ENCODE measurements around the gene C1orf35.

C1orf35 gene

DNA sequence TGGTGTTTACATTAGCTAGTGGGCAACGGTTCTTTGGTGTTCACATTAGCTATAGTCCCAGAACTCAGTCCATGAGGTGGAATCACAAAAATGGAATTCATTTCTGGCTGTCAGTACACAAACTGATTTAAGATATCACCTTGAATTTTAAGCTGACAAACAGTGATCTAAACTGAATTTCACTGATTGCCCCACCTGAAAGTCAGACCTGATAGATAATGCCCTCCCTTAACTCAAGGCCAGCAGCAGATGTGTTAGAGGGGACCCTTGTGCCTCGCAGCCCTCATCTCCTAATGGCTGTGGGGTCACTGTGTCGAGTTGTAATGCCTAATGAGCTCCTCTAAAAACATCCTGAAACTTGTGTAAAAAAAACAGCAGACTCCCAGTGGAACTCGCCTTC lies 12.0 kb downstream of the C1orf35 start:
- TF ChIP-seq, protein P1, sequence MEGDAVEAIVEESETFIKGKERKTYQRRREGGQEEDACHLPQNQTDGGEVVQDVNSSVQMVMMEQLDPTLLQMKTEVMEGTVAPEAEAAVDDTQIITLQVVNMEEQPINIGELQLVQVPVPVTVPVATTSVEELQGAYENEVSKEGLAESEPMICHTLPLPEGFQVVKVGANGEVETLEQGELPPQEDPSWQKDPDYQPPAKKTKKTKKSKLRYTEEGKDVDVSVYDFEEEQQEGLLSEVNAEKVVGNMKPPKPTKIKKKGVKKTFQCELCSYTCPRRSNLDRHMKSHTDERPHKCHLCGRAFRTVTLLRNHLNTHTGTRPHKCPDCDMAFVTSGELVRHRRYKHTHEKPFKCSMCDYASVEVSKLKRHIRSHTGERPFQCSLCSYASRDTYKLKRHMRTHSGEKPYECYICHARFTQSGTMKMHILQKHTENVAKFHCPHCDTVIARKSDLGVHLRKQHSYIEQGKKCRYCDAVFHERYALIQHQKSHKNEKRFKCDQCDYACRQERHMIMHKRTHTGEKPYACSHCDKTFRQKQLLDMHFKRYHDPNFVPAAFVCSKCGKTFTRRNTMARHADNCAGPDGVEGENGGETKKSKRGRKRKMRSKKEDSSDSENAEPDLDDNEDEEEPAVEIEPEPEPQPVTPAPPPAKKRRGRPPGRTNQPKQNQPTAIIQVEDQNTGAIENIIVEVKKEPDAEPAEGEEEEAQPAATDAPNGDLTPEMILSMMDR (conservative IDR thresholded peaks at IDR 0.05) = no peak
- no peak overlapping the region for H3K27ac ChIP-seq

- TF ChIP-seq, protein P1 (conservative IDR thresholded peaks at IDR 0.05) = no peak
- H3K27ac ChIP-seq = no peak overlapping the region
Measured at GRCh38 chr1:228090613-228091081, 12.5 kb downstream of the C1orf35 start.

- TF ChIP-seq, protein P1 (conservative IDR thresholded peaks at IDR 0.05) = no peak
- no peak overlapping the region for H3K27ac ChIP-seq
Measured at GRCh38 chr1:228089519-228090380, 13.4 kb downstream of the C1orf35 start.

DNA sequence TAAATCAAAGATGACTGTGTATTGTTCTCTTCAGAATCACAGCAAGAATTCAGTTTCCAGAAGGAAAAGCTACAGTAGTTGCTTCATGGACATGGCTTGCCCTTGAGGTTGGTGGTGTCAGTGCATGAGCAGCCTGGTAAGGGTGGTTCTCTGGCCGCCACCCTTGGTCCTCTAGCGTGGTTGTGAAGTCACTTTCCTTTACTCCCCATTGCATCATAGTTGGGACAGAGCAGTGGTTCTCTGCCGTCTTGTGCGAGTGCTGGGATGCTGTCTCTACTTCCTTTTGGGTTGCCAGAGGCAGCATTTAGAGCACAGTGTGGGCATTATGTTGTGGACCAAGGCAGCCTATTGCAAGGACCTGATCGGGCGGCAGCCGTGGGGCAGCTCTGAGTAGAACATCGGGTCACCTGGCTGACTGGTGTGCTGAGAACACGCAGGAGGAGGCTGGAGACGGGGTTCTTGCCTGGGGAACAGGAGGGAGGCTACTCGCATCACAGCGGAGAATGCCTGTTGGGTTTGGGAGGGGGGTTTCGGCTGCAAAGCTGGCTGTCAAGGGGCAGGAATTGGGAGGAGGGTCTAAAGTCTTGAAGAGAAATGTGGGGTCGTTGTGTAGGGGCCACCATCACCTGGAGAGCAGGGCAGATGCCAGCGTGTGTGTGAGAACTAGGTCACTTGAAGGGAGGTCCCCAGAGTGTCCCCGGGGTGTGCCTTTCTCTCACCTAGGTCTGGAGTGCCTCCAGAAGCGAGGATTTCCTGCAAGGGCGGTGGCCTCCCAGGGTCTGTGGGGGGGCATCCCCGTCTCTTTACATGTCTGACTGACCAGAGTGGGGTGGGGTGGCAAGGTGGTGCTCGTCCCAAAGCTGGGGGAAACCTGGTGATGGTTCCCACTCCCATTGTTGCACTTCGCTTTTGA lies 14.3 kb downstream of the C1orf35 start:
- H3K27ac ChIP-seq = no peak overlapping the region
- TF ChIP-seq, protein P1 (conservative IDR thresholded peaks at IDR 0.05) = no peak

DNA sequence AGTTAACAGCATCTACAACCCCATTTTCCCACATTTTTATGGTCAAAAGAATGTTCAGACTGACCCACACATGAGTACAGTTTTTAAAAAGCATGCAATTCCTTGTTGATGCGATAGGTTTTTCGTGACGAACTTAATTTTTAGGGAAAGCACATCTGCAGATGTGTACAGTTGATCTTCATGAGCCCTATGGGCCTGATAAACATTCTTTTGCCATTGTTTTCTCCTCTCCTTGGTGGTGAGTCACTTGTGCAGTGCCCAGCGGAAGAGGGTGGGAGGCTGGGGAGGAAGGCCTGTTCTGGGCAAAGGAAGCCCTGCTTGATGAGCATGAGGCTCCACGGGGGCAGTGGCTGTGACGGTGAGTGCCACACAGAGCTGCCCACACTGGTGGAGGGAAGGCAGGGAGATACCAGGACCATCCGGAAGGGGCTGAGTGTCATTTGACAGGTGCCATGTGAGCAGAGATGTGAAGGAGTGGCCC lies 15.3 kb downstream of the C1orf35 start:
- TF ChIP-seq, protein P1 (conservative IDR thresholded peaks at IDR 0.05) = no peak
- no peak overlapping the region for H3K27ac ChIP-seq

GRCh38 chr1:228085287-228085951 lies 17.7 kb downstream of the C1orf35 start:
- TF ChIP-seq, protein P1 (conservative IDR thresholded peaks at IDR 0.05) = no peak
- no peak overlapping the region for H3K27ac ChIP-seq

Data from VCaP (cell line).